PFSK-1 (cell line): ENCODE measurements around the gene MAP2K1.

Source experiments
- FOXP2 ChIP-seq: optimal IDR thresholded peaks from 2 replicates; pipeline ENCODE3; 2011; ENCODE audit warnings: borderline replicate concordance, control low read depth, inconsistent platforms; ENCODE audit not compliant: insufficient read depth; ENCODE audit errors: extremely low read length, extremely low read depth
- POLR2AphosphoS5 ChIP-seq: IDR thresholded peaks from 2 replicates; pipeline ENCODE4 v1.6.1; 2012; ENCODE audit warnings: low read depth, mild to moderate bottlenecking, control low read depth, low read length, moderate library complexity
- REST ChIP-seq, 2 experiments: IDR thresholded peaks; 2 replicates each; pipeline versions ENCODE4 v1.6.1 to v1.8.0; 2011 to 2012; ENCODE audit warnings: low read depth in 2 of 2, low read length in 2 of 2, control low read depth in 1 of 2, inconsistent platforms in 1 of 2, mild to moderate bottlenecking in 1 of 2, moderate library complexity in 1 of 2; ENCODE audit not compliant: insufficient read depth in 1 of 2
- SIN3A ChIP-seq: IDR thresholded peaks from 2 replicates; pipeline ENCODE4 v1.6.1; 2012; ENCODE audit warnings: mild to moderate bottlenecking, low read length, moderate library complexity, borderline replicate concordance; ENCODE audit not compliant: insufficient read depth
- TAF1 ChIP-seq: IDR thresholded peaks from 2 replicates; pipeline ENCODE4 v1.6.1; 2012; ENCODE audit warnings: low read length, control low read depth, borderline replicate concordance; ENCODE audit not compliant: insufficient read depth

The MAP2K1 gene

DNA sequence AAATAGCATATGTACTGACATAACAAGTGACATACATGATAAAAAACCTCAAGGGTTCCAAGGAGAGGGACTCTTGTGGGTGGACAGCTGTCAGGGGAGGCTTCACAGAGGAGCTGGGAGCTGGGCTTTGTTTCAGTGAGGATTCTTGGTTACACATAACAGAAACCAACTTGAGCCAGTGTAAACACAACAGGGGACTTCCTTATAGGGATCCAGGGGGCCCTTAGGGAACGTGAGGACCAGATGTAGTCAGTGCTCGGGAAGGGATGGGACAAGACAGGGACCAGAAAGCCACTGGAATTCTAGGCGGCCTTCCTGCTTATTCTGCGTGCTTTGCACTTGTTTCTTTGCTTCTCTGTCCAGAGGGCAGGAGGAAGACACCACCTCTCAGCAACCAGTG lies 75.9 kb downstream of the MAP2K1 start:
- TF ChIP-seq REST (IDR thresholded peaks at IDR 0.05; ENCODE audit: insufficient read depth in 1 of 2, low read depth in 2 of 2, low read length in 2 of 2) (no peak), TAF1 (no peak), FOXP2 (no peak), SIN3A (no peak), POLR2AphosphoS5 (no peak)

DNA sequence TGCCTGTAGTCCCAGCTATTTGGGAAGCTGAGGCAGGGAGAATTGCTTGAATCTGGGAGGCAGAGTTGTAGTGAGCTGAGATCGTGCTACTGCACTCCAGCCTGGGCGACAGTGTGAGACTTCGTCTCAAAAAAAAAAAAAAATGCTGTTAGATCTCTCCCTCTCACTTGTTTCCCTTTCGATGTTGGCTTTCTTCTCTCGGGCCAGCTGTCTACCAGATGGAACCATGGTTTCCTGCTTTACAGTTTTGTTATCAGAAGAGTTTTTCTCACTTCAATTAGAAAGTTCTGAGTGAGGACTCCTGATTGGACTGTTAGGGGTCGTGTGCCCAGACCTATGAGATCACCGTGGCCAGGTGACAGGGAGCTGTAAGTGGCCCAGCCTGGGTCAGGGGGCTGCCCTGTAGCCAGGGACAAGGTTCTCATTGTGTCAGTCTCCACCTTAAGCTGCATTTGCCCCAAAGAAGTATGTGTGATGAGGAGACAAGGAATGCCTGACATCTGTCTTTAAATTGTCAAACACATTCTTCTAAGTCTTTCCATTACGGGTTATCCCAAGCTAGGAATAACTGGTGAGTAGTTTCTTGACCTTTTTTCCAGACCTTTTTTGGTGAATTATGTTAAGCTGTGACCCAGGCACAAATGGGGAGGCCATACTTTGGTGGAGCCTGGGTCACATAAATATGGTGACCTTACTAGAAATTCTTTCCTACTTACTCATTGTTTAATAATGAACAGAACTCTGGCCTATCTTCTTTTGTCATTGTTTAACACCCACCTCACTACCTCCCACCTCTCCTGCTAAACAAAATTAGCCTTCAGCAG lies 85.7 kb downstream of the MAP2K1 start:
- TF ChIP-seq REST (IDR thresholded peaks at IDR 0.05; ENCODE audit: insufficient read depth in 1 of 2, low read depth in 2 of 2, low read length in 2 of 2) (no peak), FOXP2 (no peak), SIN3A (no peak), TAF1 (no peak), POLR2AphosphoS5 (no peak)

- TF ChIP-seq SIN3A (no peak), REST (IDR thresholded peaks at IDR 0.05; ENCODE audit: insufficient read depth in 1 of 2, low read depth in 2 of 2, low read length in 2 of 2) (no peak), POLR2AphosphoS5 (no peak), FOXP2 (no peak), TAF1 (no peak)
Observed at GRCh38 chr15:66474135-66474534, 87.4 kb downstream of the MAP2K1 start.

GRCh38 chr15:66474963-66475362 lies 88.3 kb downstream of the MAP2K1 start:
- no peak for TF ChIP-seq SIN3A
- no peak for TF ChIP-seq REST (IDR thresholded peaks at IDR 0.05; ENCODE audit: insufficient read depth in 1 of 2, low read depth in 2 of 2, low read length in 2 of 2)
- no peak for TF ChIP-seq FOXP2
- no peak for TF ChIP-seq TAF1
- TF ChIP-seq POLR2AphosphoS5 = no peak
